Stimulated activated CD4-positive, alpha-beta T cell treated with anti-CD3 and anti-CD28 coated beads, Interleukin-4, amount 100 ng/mL, for 1 hour (primary cell): ENCODE results near the gene HMGXB4.
A peak's percentile ranks its signal among the peaks of the same experiment; 100 is the strongest.

Experiments used
- DNase-seq: peaks from one replicate; pipeline ENCODE4 v3.0.0-alpha.2; 2020

HMGXB4 gene

DNA sequence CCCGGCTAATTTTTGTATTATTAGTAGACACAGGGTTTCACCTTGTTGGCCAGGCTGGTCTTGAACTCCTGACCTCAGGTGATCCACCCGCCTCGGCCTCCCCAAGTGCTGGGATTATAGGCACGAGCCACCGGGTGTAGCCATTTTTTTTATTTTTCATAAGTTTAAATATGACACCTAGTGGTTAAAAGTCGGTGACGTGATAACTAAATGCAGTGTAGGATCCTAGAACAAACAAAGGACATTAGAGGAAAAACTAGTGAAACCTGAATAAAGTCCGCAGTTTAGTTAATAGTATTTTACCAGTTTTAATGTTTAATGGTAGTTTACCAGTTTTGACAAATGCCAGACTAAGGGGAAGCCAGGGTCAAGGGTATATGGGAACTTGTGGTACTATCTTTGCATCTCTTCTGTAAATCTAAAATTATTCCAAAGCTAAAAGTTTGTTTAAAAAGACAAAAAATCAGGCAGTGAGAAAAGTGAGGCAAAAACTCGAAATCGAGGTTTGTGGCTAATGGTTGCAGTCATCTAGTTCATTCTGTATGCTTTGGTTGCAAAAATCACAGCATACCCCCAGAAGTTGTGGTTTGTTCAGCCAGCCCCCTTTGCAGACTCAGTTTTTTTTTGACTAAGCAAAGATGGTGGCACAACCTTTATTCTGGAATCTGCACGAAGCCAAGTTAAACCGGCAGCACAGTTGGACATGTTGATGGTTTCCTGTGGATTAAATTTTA, 72.0 kb downstream of the HMGXB4 start:
- no peak for DNase-seq

- peak; percentile 60 for DNase-seq
Measured at GRCh38 chr22:35330258-35330861, 73.1 kb downstream of the HMGXB4 start.

- no peak for DNase-seq
Measured at GRCh38 chr22:35332278-35332677, 75.0 kb downstream of the HMGXB4 start.

DNA sequence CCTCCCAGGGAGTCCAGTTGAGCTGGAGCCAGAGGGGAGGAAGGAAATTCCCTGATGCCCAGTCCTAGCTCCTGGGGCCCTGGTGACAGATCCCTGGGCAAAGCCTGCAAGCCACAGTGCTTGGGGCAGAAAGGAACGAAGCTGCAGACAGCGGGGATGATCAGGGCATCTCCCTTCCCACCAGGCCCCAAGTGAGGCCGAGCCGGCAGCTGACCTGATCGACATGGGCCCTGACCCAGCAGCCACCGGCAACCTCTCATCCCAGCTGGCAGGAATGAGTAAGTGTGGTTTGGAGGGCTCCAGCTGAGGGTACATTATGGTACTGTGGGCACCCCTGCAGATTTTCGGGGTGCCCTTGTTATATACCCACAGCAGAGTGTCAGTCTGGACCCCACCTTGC, 75.9 kb downstream of the HMGXB4 start:
- no peak for DNase-seq

GRCh38 chr22:35334004-35334403, 76.7 kb downstream of the HMGXB4 start:
- peak; percentile 48 for DNase-seq

GRCh38 chr22:35335468-35335867, 78.2 kb downstream of the HMGXB4 start:
- DNase-seq = no peak

GRCh38 chr22:35335936-35336781, 78.9 kb downstream of the HMGXB4 start:
- DNase-seq = no peak

GRCh38 chr22:35337932-35338331, 80.6 kb downstream of the HMGXB4 start:
- DNase-seq = no peak

DNA sequence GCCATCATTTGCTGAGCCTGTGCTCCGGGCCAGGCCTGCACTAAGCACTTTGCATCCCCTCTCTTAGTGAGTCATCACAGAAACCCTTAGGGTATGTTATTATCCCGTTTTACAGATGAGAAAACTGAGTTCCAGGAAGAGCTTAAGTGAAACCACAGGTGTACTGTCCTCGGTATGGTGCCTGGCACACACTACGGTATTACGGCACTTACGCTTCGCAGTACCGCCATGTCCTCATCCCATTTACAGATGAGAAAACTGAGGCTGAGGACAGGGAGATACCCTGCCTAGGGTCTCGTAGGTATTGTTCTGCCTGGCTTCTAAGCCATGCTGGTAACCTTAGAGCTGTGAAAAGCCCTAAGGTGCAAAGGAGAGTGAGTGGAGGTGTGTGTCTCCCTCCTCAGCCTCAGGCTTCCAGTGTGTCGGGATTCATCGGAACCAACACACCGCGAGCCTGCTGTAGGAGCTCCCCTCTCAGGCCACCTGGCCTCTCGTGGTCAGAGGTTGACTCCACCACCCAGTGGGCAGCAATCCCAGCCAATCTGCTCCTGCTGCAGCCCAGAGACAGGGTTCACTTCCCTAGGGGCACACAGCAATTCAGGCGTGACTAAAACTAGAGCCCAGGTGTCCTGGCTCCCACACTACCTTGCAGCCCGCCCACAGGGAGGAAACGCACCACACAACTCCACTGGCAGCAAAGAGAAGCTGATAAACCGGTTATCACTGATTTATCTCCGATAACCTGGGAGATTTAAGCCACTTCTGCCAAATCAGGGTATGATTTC, 84.0 kb downstream of the HMGXB4 start:
- no peak for DNase-seq

GRCh38 chr22:35342390-35342789, 85.1 kb downstream of the HMGXB4 start:
- DNase-seq = no peak

DNA sequence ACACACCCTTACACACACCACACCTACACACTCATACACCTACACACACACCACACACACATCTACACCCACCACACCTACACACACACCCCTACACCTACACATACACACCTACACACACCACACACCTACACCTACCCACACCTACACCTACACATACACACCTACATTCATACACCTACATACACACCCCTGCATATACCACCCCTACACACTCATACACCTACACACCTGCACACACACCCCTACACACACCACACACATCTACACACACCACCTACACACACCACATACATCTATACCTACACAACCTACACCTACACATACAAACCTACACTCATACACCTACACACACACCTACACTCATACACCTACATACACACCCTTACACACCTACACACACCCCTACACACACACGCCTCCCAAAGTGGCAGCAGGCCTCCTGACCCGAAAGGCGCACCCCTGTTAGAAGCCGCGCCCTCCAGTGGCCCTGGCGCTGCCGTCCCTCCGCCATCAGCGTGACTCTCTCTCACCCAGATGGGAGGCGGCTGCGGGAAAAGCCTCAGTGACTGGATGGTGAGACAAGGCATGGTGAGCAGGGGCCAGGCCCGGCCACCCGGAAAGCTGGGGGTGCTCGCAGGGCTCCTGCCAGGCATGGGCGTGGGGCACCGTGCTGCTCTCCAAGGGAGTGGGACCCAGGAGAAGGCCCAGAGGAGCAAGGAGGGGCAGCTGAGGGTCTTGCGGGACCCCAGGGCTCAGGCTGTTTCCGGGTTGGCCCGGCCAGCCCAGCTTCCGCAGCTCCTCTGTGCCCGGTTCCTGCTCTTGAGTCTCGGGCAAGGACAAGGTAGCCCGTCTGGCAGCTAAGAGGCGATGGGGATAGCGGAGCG, 86.6 kb downstream of the HMGXB4 start:
- DNase-seq = no peak

DNA sequence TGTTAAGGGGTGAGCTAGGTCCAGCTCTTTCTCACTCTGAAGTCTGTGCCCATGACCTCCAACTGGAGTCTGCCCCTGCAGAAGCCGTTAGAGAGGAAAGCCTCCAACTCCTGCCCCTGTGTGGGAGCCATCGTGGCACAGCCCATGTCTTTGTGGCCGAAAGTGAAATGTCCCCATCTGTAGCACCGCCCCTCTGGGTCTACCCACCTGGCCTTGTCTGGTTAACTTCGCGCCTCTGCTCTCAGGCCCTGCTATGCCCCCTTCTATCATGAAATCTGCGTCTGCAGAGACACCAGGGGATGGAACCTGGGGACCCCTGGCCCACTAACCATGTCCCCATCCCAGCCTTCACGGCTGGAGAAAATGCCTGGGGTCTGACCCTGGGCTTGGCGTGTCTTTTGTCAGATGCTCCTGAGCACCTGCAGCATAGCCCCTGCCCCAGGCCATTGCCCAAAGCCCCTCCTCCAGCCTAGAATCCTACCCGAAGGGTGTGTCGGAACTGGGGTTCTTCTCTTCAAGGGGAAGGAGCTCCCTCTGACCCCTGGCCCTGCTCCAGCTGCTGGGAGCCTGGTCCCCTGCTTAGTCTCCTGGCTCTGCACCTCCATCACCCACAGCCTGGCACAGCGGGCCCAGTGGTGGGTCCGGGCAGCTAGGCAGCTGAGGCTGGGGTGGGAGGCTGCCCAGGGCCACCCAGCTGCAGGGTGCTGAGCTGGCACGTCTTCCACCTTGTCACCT, 87.8 kb downstream of the HMGXB4 start:
- no peak for DNase-seq
